HG02938 (cell line): Measurements from ENCODE around the gene TM6SF1.
"Not testable (repeated sequence)": the region's sequence is repeated elsewhere in the genome, so short reads cannot be mapped to it uniquely, and the experiment has no call there.

ENCODE experiments used
- ATAC-seq: cut with Tn5 transposase; IDR thresholded peaks from one replicate; pipeline ENCODE4 v1.9.1; 2021; ENCODE audit warnings: mild to moderate bottlenecking, moderate library complexity; ENCODE audit not compliant: unreplicated experiment

The TM6SF1 gene

GRCh38 chr15:83169576-83169975 lies 62.1 kb downstream of the TM6SF1 start:
- not testable (repeated sequence) for ATAC-seq

- ATAC-seq = no peak
Measured at GRCh38 chr15:83170474-83171165, 63.2 kb downstream of the TM6SF1 start.

DNA sequence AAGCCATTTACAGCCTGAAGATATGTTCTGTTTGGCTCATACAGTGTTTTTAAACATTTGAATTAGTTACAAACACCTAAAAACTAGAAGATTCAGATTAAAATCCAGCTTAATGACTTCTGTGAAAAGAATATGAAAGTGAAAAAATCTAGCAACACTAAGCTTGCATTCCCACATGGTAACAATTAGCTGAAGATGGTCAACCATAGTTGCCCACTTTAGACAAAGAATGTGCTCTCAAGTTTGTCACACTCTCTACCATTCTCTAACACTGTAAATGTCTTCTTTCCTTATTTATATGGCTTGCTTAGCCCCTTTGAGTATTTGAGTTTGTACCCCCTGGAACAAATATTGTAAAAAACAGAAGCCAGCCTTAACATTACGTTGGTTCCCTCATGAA lies 67.4 kb downstream of the TM6SF1 start:
- no peak for ATAC-seq

DNA sequence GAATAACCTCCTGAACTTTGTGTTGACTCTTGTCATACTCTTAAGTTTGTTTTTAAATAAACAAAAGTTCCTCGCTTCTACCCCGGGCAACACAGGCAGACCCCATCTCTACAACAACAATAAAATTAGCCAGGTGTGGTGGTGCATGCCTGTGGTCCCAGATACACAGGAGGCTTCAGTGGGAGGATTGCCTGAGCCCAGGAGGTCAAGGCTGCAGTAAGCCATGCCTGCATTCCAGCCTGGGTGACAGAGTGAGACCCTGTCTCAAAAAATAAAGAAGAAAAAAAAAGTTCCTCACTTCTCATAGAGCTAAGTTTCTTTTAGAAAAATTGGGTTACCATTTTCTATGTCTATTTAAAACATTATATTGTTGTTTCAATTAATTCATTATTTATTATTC lies 70.9 kb downstream of the TM6SF1 start:
- ATAC-seq = no peak

- no peak for ATAC-seq
Measured at GRCh38 chr15:83178869-83179325, 71.5 kb downstream of the TM6SF1 start.

DNA sequence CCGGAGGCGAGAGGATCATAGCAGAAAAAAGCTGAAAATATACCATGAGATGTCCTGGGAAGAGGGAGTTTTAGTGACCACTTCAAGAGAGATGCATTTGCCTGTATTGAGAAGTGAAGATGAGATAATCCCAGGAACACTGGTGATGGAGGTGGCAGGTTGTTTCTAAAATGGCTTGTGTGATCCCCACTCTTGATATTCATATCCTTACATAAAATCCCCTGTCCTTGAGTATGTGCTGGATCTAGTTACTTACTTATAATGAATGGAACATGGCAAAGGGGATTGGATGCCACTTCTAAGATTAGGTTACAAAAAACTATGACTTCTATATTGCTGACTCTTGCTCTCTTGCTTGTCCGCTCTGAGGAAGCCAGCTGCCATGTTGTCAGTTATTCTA lies 78.1 kb downstream of the TM6SF1 start:
- no peak for ATAC-seq
